PC-9 (cell line): Measurements from ENCODE around the gene HES2.

Source experiments
- CTCF ChIP-seq: fragments of 200-600 bp; sonication (generic); conservative IDR thresholded peaks from 2 replicates; pipeline ENCODE4 v1.6.1; 2017; ENCODE audit warnings: mixed run types, antibody characterized with exemption, mild to moderate bottlenecking, moderate library complexity
- EZH2 ChIP-seq: fragments of 200-600 bp; sonication (generic); IDR thresholded peaks from 2 replicates; pipeline ENCODE4 v1.8.0; 2017; ENCODE audit warnings: antibody characterized with exemption, low read depth

- no peak for TF ChIP-seq CTCF
- TF ChIP-seq EZH2: no peak
These were observed 7.2 kb upstream of the HES2 start for GRCh38 chr1:6426972-6427350.
